OCI-LY7 (cell line): Measurements from ENCODE around the gene NDUFB5. TPM values are rescaled to one million over a fixed set of nuclear protein-coding genes. Genes with fewer than 3 reads are reported as not detected.

Experiments used
- BruUV-seq: library from RNA; stranded (reverse); fragments of 400-500 nt; replicated peaks from 2 replicates; lab custom pipeline; 2021; lab: Mats Ljungman, UMichigan
- CTCF ChIA-PET: fragments of 300-600 bp; sonication (Branson Sonifier 250); formaldehyde crosslinking; loops from one replicate; lab custom pipeline; 2022; ENCODE audit warnings: antibody characterized with exemption; ENCODE audit not compliant: unreplicated experiment; lab: Charles Lee
- POLR2A ChIA-PET: fragments of 300-600 bp; sonication (Branson Sonifier 250); formaldehyde crosslinking; loops from one replicate; lab custom pipeline; 2022; ENCODE audit warnings: antibody characterized with exemption; lab: Charles Lee
- DNase-seq: peaks from one replicate; pipeline ENCODE4 v3.0.0-alpha.2; 2015; ENCODE audit warnings: low spot score
- H2AFZ ChIP-seq: fragments of 200-600 bp; sonication (generic), shearing (Covaris generic); 2 replicates; pipeline ENCODE4 v1.6.1; 2014; ENCODE audit warnings: mild to moderate bottlenecking, antibody characterized with exemption, low read length, moderate library complexity
- H3K27ac ChIP-seq: fragments of 200-600 bp; sonication (generic); 2 replicates; pipeline ENCODE4 v1.5.1; 2014; ENCODE audit warnings: mixed run types, low read depth, mild to moderate bottlenecking, moderate library complexity, low read length, inconsistent platforms; ENCODE audit not compliant: poor library complexity, severe bottlenecking
- H3K36me3 ChIP-seq: fragments of 200-600 bp; sonication (generic); 2 replicates; pipeline ENCODE4 v1.6.1; 2014; ENCODE audit warnings: mild to moderate bottlenecking, antibody characterized with exemption, low read length, moderate library complexity, mixed read lengths; ENCODE audit not compliant: insufficient read depth
- H3K4me1 ChIP-seq: fragments of 200-600 bp; sonication (generic); 2 replicates; pipeline ENCODE4 v1.5.1; 2014; ENCODE audit warnings: mild to moderate bottlenecking, low read length; ENCODE audit not compliant: insufficient read depth, poor library complexity, severe bottlenecking
- H3K4me2 ChIP-seq: fragments of 200-600 bp; sonication (generic); 2 replicates; pipeline ENCODE4 v1.6.1; 2014; ENCODE audit warnings: mild to moderate bottlenecking, low read length
- H3K4me3 ChIP-seq: fragments of 200-600 bp; sonication (generic); 2 replicates; pipeline ENCODE4 v1.5.1; 2014; ENCODE audit warnings: mild to moderate bottlenecking, low read depth, low read length; ENCODE audit not compliant: poor library complexity, severe bottlenecking
- H3K79me2 ChIP-seq: fragments of 200-600 bp; sonication (generic); 2 replicates; pipeline ENCODE4 v1.6.1; 2016; ENCODE audit warnings: low read depth, mild to moderate bottlenecking, low read length, moderate library complexity, mixed read lengths; ENCODE audit not compliant: insufficient read depth
- H3K9me2 ChIP-seq: fragments of 200-600 bp; sonication (generic); 2 replicates; pipeline ENCODE4 v1.6.1; 2016; ENCODE audit warnings: mild to moderate bottlenecking, low read length, mixed read lengths; ENCODE audit not compliant: insufficient read depth
- H3K9me3 ChIP-seq: fragments of 200-600 bp; sonication (generic); 2 replicates; pipeline ENCODE4 v1.6.1; 2014; ENCODE audit warnings: mild to moderate bottlenecking, mixed run types, low read length, mixed read lengths
- H4K20me1 ChIP-seq: fragments of 200-600 bp; sonication (generic); 2 replicates; pipeline ENCODE4 v1.6.1; 2014; ENCODE audit warnings: mild to moderate bottlenecking, antibody characterized with exemption, low read length, moderate library complexity, mixed read lengths; ENCODE audit not compliant: insufficient read depth
- CTCF ChIP-seq: fragments of 200-600 bp; sonication (generic); conservative IDR thresholded peaks from 2 replicates; pipeline ENCODE4 v1.5.1; 2014; ENCODE audit warnings: mild to moderate bottlenecking, antibody characterized with exemption, low read length, moderate library complexity, mixed read lengths
- EZH2phosphoT487 ChIP-seq: fragments of 200-600 bp; sonication (generic); IDR thresholded peaks from 2 replicates; pipeline ENCODE4 v1.6.1; 2018; ENCODE audit warnings: low read depth, borderline replicate concordance, mild to moderate bottlenecking, mixed run types, antibody characterized with exemption, low read length, moderate library complexity, mixed read lengths
- intact Hi-C: fragments of 100-400 bp; cut with micrococcal nuclease; formaldehyde crosslinking; loops from one replicate; pipeline ENCODE4 v1.10.0; 2022; ENCODE audit not compliant: unreplicated experiment
- total RNA-seq, 2 experiments: library from RNA; depleted of rRNA in 1 of 2; stranded (reverse); fragments of >200 nt in 1 of 2; shearing (Covaris generic) in 1 of 2; gene quantifications; 2 replicates each; pipeline ENCODE4 v1.2.3, GENCODE V29; 2014 to 2022

Gene NDUFB5
- total RNA-seq, 2 experiments from 2014 or later = 81.5 to 112 TPM

- H3K79me2 ChIP-seq = peaks cover 51% of the 10 kb centered on the region
- DNase-seq = peak; percentile 81
- H3K36me3 ChIP-seq = 0 out of 2 replicates have a peak, but pooled peaks cover 5% of the 10 kb centered on the region
- no peaks in the 10 kb centered on the region for H3K9me3 ChIP-seq
- no TSS peak for BruUV-seq
- H2AFZ ChIP-seq = peak overlapping the region; percentile 21; the same call in 1 of the 2 replicates
- no peaks in the 10 kb centered on the region for H3K9me2 ChIP-seq
- peak overlapping the region; percentile 89 for H3K4me2 ChIP-seq
- H3K4me1 ChIP-seq = peaks cover 39% of the 10 kb centered on the region
- intact Hi-C loops = loop anchor here (2.0 to 5.0 kb wide), 5 partner anchors 89 to 491 kb away; partner anchors contain the start of genes PIK3CA, USP13 and ZMAT3
- no peak for TF ChIP-seq EZH2phosphoT487
- TF ChIP-seq CTCF = peak; percentile 44
- CTCF ChIA-PET = interaction anchor here (1.2 kb wide), 1 partner anchor 241 kb away, joined by 5 read pairs; no protein-coding TSS in a partner anchor
- H4K20me1 ChIP-seq = peaks cover 23% of the 10 kb centered on the region; the same call in 1 of the 2 replicates
- POLR2A ChIA-PET = interaction anchor here (0.8 to 2.5 kb wide), 9 partner anchors 18 to 487 kb away, joined by 3 to 11 read pairs (median 4); partner anchors contain the start of genes MRPL47 and NDUFB5
- H3K27ac ChIP-seq = peak overlapping the region; percentile 76
- peak overlapping the region; percentile 90 for H3K4me3 ChIP-seq
These were observed 41.3 kb upstream of the NDUFB5 start for GRCh38 chr3:179563271-179563783.

- Histone ChIP-seq H3K9me3 (no peaks in the 10 kb centered on the region), H3K4me3 (peak overlapping the region; percentile 33), H3K9me2 (no peaks in the 10 kb centered on the region), H3K4me1 (peaks cover 34% of the 10 kb centered on the region), H3K27ac (peak overlapping the region; percentile 18), H4K20me1 (peaks cover 29% of the 10 kb centered on the region; the same call in 1 of the 2 replicates), H3K36me3 (peaks cover 25% of the 10 kb centered on the region), H3K4me2 (peak overlapping the region; percentile 89), H3K79me2 (peaks cover 66% of the 10 kb centered on the region), H2AFZ (no peak overlapping the region)
- DNase-seq = peak; percentile 52
- CTCF ChIA-PET = interaction anchor here (0.6 to 1.3 kb wide), 2 partner anchors 18 to 104 kb away, joined by 3 to 4 read pairs; no protein-coding TSS in a partner anchor
- intact Hi-C loops = no loop called here
- BruUV-seq = no TSS peak
- POLR2A ChIA-PET = interaction anchor here (0.6 to 2.3 kb wide), 10 partner anchors 16 to 416 kb away, joined by 3 to 10 read pairs (median 4); partner anchors contain the start of genes MRPL47 and NDUFB5
- no peak for TF ChIP-seq EZH2phosphoT487
- TF ChIP-seq CTCF = no peak
These were observed 39.1 kb upstream of the NDUFB5 start for GRCh38 chr3:179565496-179565895.

- DNase-seq = no peak
- H3K79me2 ChIP-seq = no peaks in the 10 kb centered on the region
- TF ChIP-seq EZH2phosphoT487 (no peak), CTCF (no peak)
- no peaks in the 10 kb centered on the region for H4K20me1 ChIP-seq
- no peak overlapping the region for H2AFZ ChIP-seq
- H3K27ac ChIP-seq = no peak overlapping the region
- no peak overlapping the region for H3K4me3 ChIP-seq
- intact Hi-C loops = no loop called here
- H3K4me1 ChIP-seq = no peaks in the 10 kb centered on the region
- ChIA-PET POLR2A (interaction anchor here (0.6 to 3.2 kb wide), 6 partner anchors 10 to 129 kb away, joined by 3 to 8 read pairs (median 3); partner anchors contain the start of gene ACTL6A), CTCF (no interaction called here)
- no peak overlapping the region for H3K4me2 ChIP-seq
- H3K36me3 ChIP-seq = peaks cover 98% of the 10 kb centered on the region
- H3K9me3 ChIP-seq = no peaks in the 10 kb centered on the region
- no peaks in the 10 kb centered on the region for H3K9me2 ChIP-seq
- BruUV-seq = no TSS peak
These were observed 23.6 kb upstream of the NDUFB5 start for GRCh38 chr3:179580992-179581391.
